HepG2 (cell line): ENCODE measurements around the gene CUL5. TPM values are rescaled to one million over a fixed set of nuclear protein-coding genes. Genes with fewer than 3 reads are reported as not detected.

ENCODE experiments used
- KDM2A ChIP-seq: sonication (generic); formaldehyde crosslinking; IDR thresholded peaks from 2 replicates; pipeline ENCODE4 v1.4.0; 2020; ENCODE audit warnings: low read depth, missing genetic modification reagents, borderline replicate concordance
- MED13 ChIP-seq: sonication (generic); formaldehyde crosslinking; IDR thresholded peaks from 2 replicates; pipeline ENCODE4 v1.5.0; 2020; ENCODE audit warnings: missing genetic modification reagents
- NFATC3 ChIP-seq: sonication (generic); formaldehyde crosslinking; IDR thresholded peaks from 2 replicates; pipeline ENCODE4 v1.5.1; 2020; ENCODE audit warnings: mild to moderate bottlenecking, missing genetic modification reagents
- POLR2AphosphoS2 ChIP-seq: IDR thresholded peaks from 2 replicates; pipeline ENCODE4 v1.6.1; 2011; ENCODE audit warnings: low read depth, low read length, improper control_type of control experiment
- SAFB2 ChIP-seq: sonication (generic); formaldehyde crosslinking; IDR thresholded peaks from 2 replicates; pipeline ENCODE4 v1.5.1; 2020; ENCODE audit warnings: missing genetic modification reagents, low read depth, mild to moderate bottlenecking, borderline replicate concordance
- SMYD3 ChIP-seq: sonication (generic); formaldehyde crosslinking; IDR thresholded peaks from 2 replicates; pipeline ENCODE4 v1.8.1; 2023; ENCODE audit warnings: mild to moderate bottlenecking, missing genetic modification reagents
- SP5 ChIP-seq: IDR thresholded peaks from 2 replicates; pipeline ENCODE4 v1.6.1; 2016; ENCODE audit warnings: low read depth, borderline replicate concordance
- SRY ChIP-seq: sonication (generic); formaldehyde crosslinking; IDR thresholded peaks from 2 replicates; pipeline ENCODE4 v1.8.0; 2022; ENCODE audit warnings: mild to moderate bottlenecking, missing genetic modification reagents
- ZFP36 ChIP-seq: fragments of 150-350 bp; IDR thresholded peaks from 2 replicates; pipeline ENCODE4 v1.6.1; 2018; ENCODE audit warnings: borderline replicate concordance, low read length, low read depth; ENCODE audit not compliant: partially characterized antibody
- ZNF331 ChIP-seq: sonication (generic); formaldehyde crosslinking; IDR thresholded peaks from 2 replicates; pipeline ENCODE4 v1.4.0; 2020; ENCODE audit warnings: missing genetic modification reagents
- ZNF333 ChIP-seq: sonication (generic); formaldehyde crosslinking; IDR thresholded peaks from 2 replicates; pipeline ENCODE4 v1.4.0; 2020; ENCODE audit warnings: mild to moderate bottlenecking, missing genetic modification reagents, borderline replicate concordance
- polyA plus RNA-seq, 8 experiments: library from polyadenylated mRNA; depleted of rRNA in 3 of 8; stranded (reverse) in 7 of 8; unstranded in 1 of 8; fragments of >200 nt; fragmentation: Illumina TruSeq in 4 of 8; extraction: Trizol in 4 of 8; gene quantifications; 2 replicates each; pipeline versions ENCODE4 v1.2.1 to v1.2.3, GENCODE V29; 2011 to 2016; ENCODE audit warnings: low read depth in 4 of 8, missing spikeins in 1 of 8, mixed read lengths in 1 of 8; ENCODE audit not compliant: insufficient read depth in 1 of 8
- total RNA-seq, 5 experiments: library from RNA; depleted of rRNA; stranded (reverse); fragments of >200 nt; fragmentation: Illumina TruSeq; extraction: Trizol; gene quantifications; 2 replicates each; pipeline ENCODE4 v1.2.3, GENCODE V29; 2016; ENCODE audit warnings: low read depth in 1 of 5
- TF ChIP-seq, protein P1 (sequence below): sonication (generic); formaldehyde crosslinking; IDR thresholded peaks from 2 replicates; pipeline ENCODE4 v1.4.0; 2020; ENCODE audit warnings: missing genetic modification reagents
- TF ChIP-seq, protein P2 (sequence below): sonication (generic); formaldehyde crosslinking; conservative IDR thresholded peaks from 2 replicates; pipeline ENCODE4 v1.4.0; 2020; ENCODE audit warnings: mild to moderate bottlenecking, missing genetic modification reagents, moderate library complexity
- TF ChIP-seq, protein P3 (sequence below): sonication (generic); formaldehyde crosslinking; IDR thresholded peaks from 2 replicates; pipeline ENCODE4 v1.4.0; 2020; ENCODE audit warnings: missing genetic modification reagents
- TF ChIP-seq, protein P4 (sequence below): sonication (generic); formaldehyde crosslinking; IDR thresholded peaks from 2 replicates; pipeline ENCODE4 v1.4.0; 2020; ENCODE audit warnings: mild to moderate bottlenecking, missing genetic modification reagents

Gene CUL5
- total and polyA plus RNA-seq, 2 of the 13 experiments (the other 11 are each of a cell fraction or from before 2014, with no cell fraction given), result 7.0 to 24.7 TPM

DNA sequence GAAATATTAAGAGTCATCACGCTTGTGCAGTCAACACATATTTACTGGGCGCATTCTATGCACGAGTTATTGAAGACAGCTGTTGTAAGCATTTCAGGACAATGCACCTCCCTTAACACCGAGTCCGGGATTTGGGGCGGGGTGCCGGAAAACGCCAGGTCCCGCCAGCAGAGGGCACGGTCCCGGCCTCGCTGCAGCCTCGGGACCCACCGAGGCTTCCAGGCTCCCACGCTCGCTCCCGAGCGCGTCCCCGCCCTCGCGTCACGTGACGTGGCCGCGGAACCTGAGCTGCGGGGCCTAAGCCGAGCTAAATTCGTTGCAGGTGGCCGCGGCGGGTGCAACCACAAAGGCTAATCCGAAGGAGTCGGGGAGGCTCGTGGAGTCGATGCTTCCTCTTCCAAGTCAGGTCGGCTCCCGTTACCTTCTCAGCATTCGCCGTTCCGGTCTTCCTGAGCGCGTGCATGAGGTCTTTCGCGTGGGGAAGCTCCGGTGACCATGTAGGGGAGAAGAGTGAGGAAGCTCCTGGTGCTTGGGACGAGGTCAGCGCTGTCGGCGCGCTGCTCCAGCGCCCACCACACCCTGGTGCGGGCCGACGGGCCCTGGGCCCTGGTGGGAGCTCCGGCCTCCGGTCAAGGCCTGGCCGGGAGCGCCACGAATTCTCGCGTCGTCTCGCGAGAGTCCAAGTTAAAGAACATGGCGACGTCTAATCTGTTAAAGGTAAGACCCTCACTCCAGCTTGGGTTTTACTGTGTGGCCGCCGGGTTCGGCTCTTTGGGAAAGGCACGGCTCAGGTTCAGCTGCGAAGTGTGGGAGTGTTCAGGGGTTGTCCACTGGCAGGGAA, at the start of gene CUL5 (continued):
- TF ChIP-seq MED13 (peak; percentile 32; the same call in 1 of the 2 replicates), SP5 (CRISPR knock-in tag) (peak; percentile 36; the same call in 1 of the 2 replicates), ZNF333 (CRISPR knock-in tag) (peak; percentile 95), SAFB2 (peak; percentile 90), NFATC3 (CRISPR knock-in tag) (0 out of 2 replicates have a peak, but pooled peaks have one; percentile 18), SMYD3 (no peak; the same call in 1 of the 2 replicates), KDM2A (CRISPR knock-in tag) (peak; percentile 86), ZFP36 (no peak), ZNF331 (CRISPR knock-in tag) (no peak; the same call in 1 of the 2 replicates), POLR2AphosphoS2 (0 out of 2 replicates have a peak, but pooled peaks have one; percentile 28), SRY (CRISPR knock-in tag) (peak; percentile 99)
- TF ChIP-seq, protein P1, sequence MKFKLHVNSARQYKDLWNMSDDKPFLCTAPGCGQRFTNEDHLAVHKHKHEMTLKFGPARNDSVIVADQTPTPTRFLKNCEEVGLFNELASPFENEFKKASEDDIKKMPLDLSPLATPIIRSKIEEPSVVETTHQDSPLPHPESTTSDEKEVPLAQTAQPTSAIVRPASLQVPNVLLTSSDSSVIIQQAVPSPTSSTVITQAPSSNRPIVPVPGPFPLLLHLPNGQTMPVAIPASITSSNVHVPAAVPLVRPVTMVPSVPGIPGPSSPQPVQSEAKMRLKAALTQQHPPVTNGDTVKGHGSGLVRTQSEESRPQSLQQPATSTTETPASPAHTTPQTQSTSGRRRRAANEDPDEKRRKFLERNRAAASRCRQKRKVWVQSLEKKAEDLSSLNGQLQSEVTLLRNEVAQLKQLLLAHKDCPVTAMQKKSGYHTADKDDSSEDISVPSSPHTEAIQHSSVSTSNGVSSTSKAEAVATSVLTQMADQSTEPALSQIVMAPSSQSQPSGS (CRISPR knock-in tag), result peak; percentile 46; the same call in 1 of the 2 replicates
- TF ChIP-seq, protein P2, sequence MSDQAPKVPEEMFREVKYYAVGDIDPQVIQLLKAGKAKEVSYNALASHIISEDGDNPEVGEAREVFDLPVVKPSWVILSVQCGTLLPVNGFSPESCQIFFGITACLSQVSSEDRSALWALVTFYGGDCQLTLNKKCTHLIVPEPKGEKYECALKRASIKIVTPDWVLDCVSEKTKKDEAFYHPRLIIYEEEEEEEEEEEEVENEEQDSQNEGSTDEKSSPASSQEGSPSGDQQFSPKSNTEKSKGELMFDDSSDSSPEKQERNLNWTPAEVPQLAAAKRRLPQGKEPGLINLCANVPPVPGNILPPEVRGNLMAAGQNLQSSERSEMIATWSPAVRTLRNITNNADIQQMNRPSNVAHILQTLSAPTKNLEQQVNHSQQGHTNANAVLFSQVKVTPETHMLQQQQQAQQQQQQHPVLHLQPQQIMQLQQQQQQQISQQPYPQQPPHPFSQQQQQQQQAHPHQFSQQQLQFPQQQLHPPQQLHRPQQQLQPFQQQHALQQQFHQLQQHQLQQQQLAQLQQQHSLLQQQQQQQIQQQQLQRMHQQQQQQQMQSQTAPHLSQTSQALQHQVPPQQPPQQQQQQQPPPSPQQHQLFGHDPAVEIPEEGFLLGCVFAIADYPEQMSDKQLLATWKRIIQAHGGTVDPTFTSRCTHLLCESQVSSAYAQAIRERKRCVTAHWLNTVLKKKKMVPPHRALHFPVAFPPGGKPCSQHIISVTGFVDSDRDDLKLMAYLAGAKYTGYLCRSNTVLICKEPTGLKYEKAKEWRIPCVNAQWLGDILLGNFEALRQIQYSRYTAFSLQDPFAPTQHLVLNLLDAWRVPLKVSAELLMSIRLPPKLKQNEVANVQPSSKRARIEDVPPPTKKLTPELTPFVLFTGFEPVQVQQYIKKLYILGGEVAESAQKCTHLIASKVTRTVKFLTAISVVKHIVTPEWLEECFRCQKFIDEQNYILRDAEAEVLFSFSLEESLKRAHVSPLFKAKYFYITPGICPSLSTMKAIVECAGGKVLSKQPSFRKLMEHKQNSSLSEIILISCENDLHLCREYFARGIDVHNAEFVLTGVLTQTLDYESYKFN, result peak; percentile 48
- TF ChIP-seq, protein P3, sequence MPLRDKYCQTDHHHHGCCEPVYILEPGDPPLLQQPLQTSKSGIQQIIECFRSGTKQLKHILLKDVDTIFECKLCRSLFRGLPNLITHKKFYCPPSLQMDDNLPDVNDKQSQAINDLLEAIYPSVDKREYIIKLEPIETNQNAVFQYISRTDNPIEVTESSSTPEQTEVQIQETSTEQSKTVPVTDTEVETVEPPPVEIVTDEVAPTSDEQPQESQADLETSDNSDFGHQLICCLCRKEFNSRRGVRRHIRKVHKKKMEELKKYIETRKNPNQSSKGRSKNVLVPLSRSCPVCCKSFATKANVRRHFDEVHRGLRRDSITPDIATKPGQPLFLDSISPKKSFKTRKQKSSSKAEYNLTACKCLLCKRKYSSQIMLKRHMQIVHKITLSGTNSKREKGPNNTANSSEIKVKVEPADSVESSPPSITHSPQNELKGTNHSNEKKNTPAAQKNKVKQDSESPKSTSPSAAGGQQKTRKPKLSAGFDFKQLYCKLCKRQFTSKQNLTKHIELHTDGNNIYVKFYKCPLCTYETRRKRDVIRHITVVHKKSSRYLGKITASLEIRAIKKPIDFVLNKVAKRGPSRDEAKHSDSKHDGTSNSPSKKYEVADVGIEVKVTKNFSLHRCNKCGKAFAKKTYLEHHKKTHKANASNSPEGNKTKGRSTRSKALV (CRISPR knock-in tag), result peak; percentile 33; the same call in 1 of the 2 replicates
- TF ChIP-seq, protein P4, sequence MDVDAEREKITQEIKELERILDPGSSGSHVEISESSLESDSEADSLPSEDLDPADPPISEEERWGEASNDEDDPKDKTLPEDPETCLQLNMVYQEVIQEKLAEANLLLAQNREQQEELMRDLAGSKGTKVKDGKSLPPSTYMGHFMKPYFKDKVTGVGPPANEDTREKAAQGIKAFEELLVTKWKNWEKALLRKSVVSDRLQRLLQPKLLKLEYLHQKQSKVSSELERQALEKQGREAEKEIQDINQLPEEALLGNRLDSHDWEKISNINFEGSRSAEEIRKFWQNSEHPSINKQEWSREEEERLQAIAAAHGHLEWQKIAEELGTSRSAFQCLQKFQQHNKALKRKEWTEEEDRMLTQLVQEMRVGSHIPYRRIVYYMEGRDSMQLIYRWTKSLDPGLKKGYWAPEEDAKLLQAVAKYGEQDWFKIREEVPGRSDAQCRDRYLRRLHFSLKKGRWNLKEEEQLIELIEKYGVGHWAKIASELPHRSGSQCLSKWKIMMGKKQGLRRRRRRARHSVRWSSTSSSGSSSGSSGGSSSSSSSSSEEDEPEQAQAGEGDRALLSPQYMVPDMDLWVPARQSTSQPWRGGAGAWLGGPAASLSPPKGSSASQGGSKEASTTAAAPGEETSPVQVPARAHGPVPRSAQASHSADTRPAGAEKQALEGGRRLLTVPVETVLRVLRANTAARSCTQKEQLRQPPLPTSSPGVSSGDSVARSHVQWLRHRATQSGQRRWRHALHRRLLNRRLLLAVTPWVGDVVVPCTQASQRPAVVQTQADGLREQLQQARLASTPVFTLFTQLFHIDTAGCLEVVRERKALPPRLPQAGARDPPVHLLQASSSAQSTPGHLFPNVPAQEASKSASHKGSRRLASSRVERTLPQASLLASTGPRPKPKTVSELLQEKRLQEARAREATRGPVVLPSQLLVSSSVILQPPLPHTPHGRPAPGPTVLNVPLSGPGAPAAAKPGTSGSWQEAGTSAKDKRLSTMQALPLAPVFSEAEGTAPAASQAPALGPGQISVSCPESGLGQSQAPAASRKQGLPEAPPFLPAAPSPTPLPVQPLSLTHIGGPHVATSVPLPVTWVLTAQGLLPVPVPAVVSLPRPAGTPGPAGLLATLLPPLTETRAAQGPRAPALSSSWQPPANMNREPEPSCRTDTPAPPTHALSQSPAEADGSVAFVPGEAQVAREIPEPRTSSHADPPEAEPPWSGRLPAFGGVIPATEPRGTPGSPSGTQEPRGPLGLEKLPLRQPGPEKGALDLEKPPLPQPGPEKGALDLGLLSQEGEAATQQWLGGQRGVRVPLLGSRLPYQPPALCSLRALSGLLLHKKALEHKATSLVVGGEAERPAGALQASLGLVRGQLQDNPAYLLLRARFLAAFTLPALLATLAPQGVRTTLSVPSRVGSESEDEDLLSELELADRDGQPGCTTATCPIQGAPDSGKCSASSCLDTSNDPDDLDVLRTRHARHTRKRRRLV (CRISPR knock-in tag), result peak; percentile 90
